ENCODE results near the gene ARFGAP3. TPM values are rescaled to one million over a fixed set of nuclear protein-coding genes. Genes with fewer than 3 reads are reported as not detected.

Gene ARFGAP3
- total RNA-seq, 1 donor from 2014 or later = 28.4 TPM

GRCh38 chr22:42883121-42883520 lies 26.0 kb upstream of the ARFGAP3 start:
- Mint-ChIP-seq H3K27me3 (ENCODE audit: low read depth) (no peaks in the 10 kb centered on the region), H3K9me3 (no peaks in the 10 kb centered on the region), H3K36me3 (ENCODE audit: low read depth) (peaks cover 6% of the 10 kb centered on the region), H3K4me1 (no peaks in the 10 kb centered on the region), H3K4me3 (peak overlapping the region; percentile 24), H3K27ac (ENCODE audit: unreplicated experiment) (no peak overlapping the region)
- no peak for TF ChIP-seq CTCF (conservative IDR thresholded peaks at IDR 0.05)
- no peak for DNase-seq (ENCODE audit: low read depth, low spot score)

- H3K4me3 Mint-ChIP-seq = no peak overlapping the region
- no peaks in the 10 kb centered on the region for H3K9me3 Mint-ChIP-seq
- DNase-seq (ENCODE audit: low read depth, low spot score) = no peak
- peaks cover 6% of the 10 kb centered on the region for H3K36me3 Mint-ChIP-seq (ENCODE audit: low read depth)
- H3K4me1 Mint-ChIP-seq = no peaks in the 10 kb centered on the region
- H3K27me3 Mint-ChIP-seq (ENCODE audit: low read depth) = no peaks in the 10 kb centered on the region
- no peak overlapping the region for H3K27ac Mint-ChIP-seq (ENCODE audit: unreplicated experiment)
- TF ChIP-seq CTCF (conservative IDR thresholded peaks at IDR 0.05) = no peak
These were observed 25.0 kb upstream of the ARFGAP3 start for GRCh38 chr22:42881982-42882656.

GRCh38 chr22:42881298-42881697 lies 24.2 kb upstream of the ARFGAP3 start:
- Mint-ChIP-seq H3K4me3 (no peak overlapping the region), H3K27me3 (ENCODE audit: low read depth) (no peaks in the 10 kb centered on the region), H3K9me3 (no peaks in the 10 kb centered on the region), H3K36me3 (ENCODE audit: low read depth) (peaks cover 6% of the 10 kb centered on the region), H3K4me1 (no peaks in the 10 kb centered on the region), H3K27ac (ENCODE audit: unreplicated experiment) (no peak overlapping the region)
- TF ChIP-seq CTCF (conservative IDR thresholded peaks at IDR 0.05) = no peak
- DNase-seq (ENCODE audit: low read depth, low spot score) = no peak

DNA sequence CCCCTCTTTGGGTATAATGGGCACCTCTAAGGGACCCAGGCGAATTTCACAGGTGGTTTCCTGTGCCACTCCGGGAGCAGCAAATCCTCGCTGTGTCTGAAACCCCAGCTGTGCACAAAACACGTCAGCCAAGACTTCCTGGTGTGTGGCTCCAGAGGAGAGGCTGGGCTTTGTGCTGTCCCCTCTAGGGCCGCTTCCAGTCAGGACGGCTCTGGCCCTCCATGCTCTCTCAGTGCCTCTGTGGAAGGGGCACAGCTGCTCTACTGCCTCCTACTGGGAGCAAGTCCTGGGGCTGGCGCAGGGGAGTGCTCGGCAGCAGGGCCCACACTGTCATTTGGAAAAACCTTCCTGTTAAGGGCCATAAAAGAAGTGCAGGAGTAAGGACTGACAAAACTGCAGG lies 23.7 kb upstream of the ARFGAP3 start:
- no peaks in the 10 kb centered on the region for H3K9me3 Mint-ChIP-seq
- peaks cover 6% of the 10 kb centered on the region for H3K36me3 Mint-ChIP-seq (ENCODE audit: low read depth)
- TF ChIP-seq CTCF (conservative IDR thresholded peaks at IDR 0.05) = peak; percentile 21
- H3K4me1 Mint-ChIP-seq = no peaks in the 10 kb centered on the region
- H3K4me3 Mint-ChIP-seq = no peak overlapping the region
- H3K27me3 Mint-ChIP-seq (ENCODE audit: low read depth) = no peaks in the 10 kb centered on the region
- no peak overlapping the region for H3K27ac Mint-ChIP-seq (ENCODE audit: unreplicated experiment)
- DNase-seq (ENCODE audit: low read depth, low spot score) = no peak

- DNase-seq (ENCODE audit: low read depth, low spot score) = no peak
- Mint-ChIP-seq H3K27ac (ENCODE audit: unreplicated experiment) (peak overlapping the region; percentile 2), H3K4me3 (no peak overlapping the region), H3K27me3 (ENCODE audit: low read depth) (no peaks in the 10 kb centered on the region), H3K36me3 (ENCODE audit: low read depth) (peaks cover 6% of the 10 kb centered on the region), H3K4me1 (no peaks in the 10 kb centered on the region), H3K9me3 (no peaks in the 10 kb centered on the region)
- no peak for TF ChIP-seq CTCF (conservative IDR thresholded peaks at IDR 0.05)
These were observed 22.4 kb upstream of the ARFGAP3 start for GRCh38 chr22:42879371-42880021.

Measured in neural crest cell (in vitro differentiated cells).